DND-41 (cell line): ENCODE results near the gene CES4A.
"Not testable (repeated sequence)": the region's sequence is repeated elsewhere in the genome, so short reads cannot be mapped to it uniquely, and the experiment has no call there.

ENCODE experiments used
- ATAC-seq: fragments of 200-7000 bp; cut with Tn5 transposase; 3 replicates; pipeline ENCODE4 v1.9.1; 2021; ENCODE audit warnings: low read depth; ENCODE audit not compliant: insufficient read depth
- DNase-seq: peaks from one replicate; pipeline ENCODE4 v3.0.0-alpha.2; 2020
- H2AFZ ChIP-seq: 2 replicates; pipeline ENCODE4 v1.6.0; 2012; ENCODE audit warnings: low read depth, low read length
- H3K27ac ChIP-seq: 2 replicates; pipeline ENCODE4 v1.5.1; 2012; ENCODE audit warnings: low read length, inconsistent platforms
- H3K27me3 ChIP-seq: fragments of 200-600 bp; sonication (generic); 2 replicates; pipeline ENCODE4 v1.6.0; 2012; ENCODE audit warnings: low read length, mild to moderate bottlenecking, inconsistent platforms; ENCODE audit not compliant: insufficient read depth, poor library complexity
- H3K36me3 ChIP-seq: 2 replicates; pipeline ENCODE4 v1.5.1; 2012; ENCODE audit warnings: low read length, inconsistent platforms; ENCODE audit not compliant: insufficient read depth
- H3K4me1 ChIP-seq: 2 replicates; pipeline ENCODE4 v1.5.1; 2012; ENCODE audit warnings: mild to moderate bottlenecking, low read length; ENCODE audit not compliant: insufficient read depth
- H3K4me2 ChIP-seq: 2 replicates; pipeline ENCODE4 v1.6.0; 2012; ENCODE audit warnings: mild to moderate bottlenecking, moderate library complexity, low read length, inconsistent platforms; ENCODE audit not compliant: insufficient read depth
- H3K4me3 ChIP-seq, 2 experiments: fragments of 200-600 bp in 1 of 2; shearing (Covaris generic) in 1 of 2; 2 replicates each; pipeline ENCODE4 v1.5.1; 2012 to 2016; ENCODE audit warnings: inconsistent platforms in 2 of 2, low read length in 2 of 2, mild to moderate bottlenecking in 2 of 2, low read depth in 1 of 2, moderate library complexity in 1 of 2
- H3K79me2 ChIP-seq: 2 replicates; pipeline ENCODE4 v1.6.0; 2012; ENCODE audit warnings: low read length, inconsistent platforms; ENCODE audit not compliant: insufficient read depth
- H3K9ac ChIP-seq: 2 replicates; pipeline ENCODE4 v1.6.0; 2012; ENCODE audit warnings: low read depth, mild to moderate bottlenecking, inconsistent platforms, low read length, moderate library complexity
- H3K9me3 ChIP-seq: 2 replicates; pipeline ENCODE4 v1.5.1; 2012; ENCODE audit warnings: low read length, moderate library complexity, mild to moderate bottlenecking, inconsistent platforms; ENCODE audit not compliant: insufficient read depth, severe bottlenecking
- H4K20me1 ChIP-seq: 2 replicates; pipeline ENCODE4 v1.6.0; 2012; ENCODE audit warnings: low read length; ENCODE audit not compliant: insufficient read depth
- EZH2 ChIP-seq: IDR thresholded peaks from 3 replicates; pipeline ENCODE4 v1.6.1; 2012; ENCODE audit warnings: borderline replicate concordance, low read depth, mild to moderate bottlenecking, moderate library complexity, low read length, inconsistent platforms; ENCODE audit not compliant: severe bottlenecking
- TF ChIP-seq, protein P1 (sequence below): IDR thresholded peaks from 2 replicates; pipeline ENCODE4 v1.5.1; 2012; ENCODE audit warnings: borderline replicate concordance, low read length, moderate library complexity, mild to moderate bottlenecking; ENCODE audit not compliant: poor library complexity, severe bottlenecking; ENCODE audit errors: extremely low read depth

CES4A gene

DNA sequence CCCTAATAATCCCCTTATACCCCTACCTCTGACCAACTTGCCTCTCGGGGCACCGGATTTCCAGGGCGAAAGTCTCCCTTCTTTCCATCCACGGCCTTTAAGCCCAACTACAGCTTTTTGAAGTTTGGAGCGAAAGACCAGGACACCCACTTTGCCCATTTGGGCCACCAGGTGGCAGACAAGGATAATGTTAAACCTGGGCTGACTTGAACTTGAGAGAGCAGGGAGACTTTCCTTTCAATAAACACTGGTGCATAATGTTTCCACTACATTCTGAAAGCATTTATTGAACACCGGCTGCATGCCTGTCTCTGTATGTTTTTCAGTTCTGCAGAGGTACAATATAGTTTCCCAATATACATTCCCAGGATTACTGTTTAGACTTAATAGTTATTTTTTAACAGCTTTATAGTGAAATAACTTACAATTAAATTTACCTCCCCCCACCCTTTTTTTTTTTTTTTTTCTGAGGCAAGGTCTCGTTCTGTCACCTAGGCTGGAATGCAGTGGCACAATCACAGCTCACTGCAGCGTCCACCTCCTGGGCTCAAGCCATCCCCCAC is 34.2 kb upstream of the CES4A start:
- Histone ChIP-seq H3K9me3 (no peaks in the 10 kb centered on the region), H3K79me2 (no peaks in the 10 kb centered on the region), H4K20me1 (no peaks in the 10 kb centered on the region), H3K36me3 (no peaks in the 10 kb centered on the region), H3K4me1 (no peaks in the 10 kb centered on the region), H3K4me2 (no peak overlapping the region), H3K4me3 (no peak overlapping the region), H3K9ac (no peak overlapping the region), H3K27ac (no peak overlapping the region), H2AFZ (no peak overlapping the region; the same call in 1 of the 2 replicates), H3K27me3 (peaks cover 4% of the 10 kb centered on the region)
- ATAC-seq: peak; percentile 97
- TF ChIP-seq EZH2: no peak
- TF ChIP-seq, protein P1, sequence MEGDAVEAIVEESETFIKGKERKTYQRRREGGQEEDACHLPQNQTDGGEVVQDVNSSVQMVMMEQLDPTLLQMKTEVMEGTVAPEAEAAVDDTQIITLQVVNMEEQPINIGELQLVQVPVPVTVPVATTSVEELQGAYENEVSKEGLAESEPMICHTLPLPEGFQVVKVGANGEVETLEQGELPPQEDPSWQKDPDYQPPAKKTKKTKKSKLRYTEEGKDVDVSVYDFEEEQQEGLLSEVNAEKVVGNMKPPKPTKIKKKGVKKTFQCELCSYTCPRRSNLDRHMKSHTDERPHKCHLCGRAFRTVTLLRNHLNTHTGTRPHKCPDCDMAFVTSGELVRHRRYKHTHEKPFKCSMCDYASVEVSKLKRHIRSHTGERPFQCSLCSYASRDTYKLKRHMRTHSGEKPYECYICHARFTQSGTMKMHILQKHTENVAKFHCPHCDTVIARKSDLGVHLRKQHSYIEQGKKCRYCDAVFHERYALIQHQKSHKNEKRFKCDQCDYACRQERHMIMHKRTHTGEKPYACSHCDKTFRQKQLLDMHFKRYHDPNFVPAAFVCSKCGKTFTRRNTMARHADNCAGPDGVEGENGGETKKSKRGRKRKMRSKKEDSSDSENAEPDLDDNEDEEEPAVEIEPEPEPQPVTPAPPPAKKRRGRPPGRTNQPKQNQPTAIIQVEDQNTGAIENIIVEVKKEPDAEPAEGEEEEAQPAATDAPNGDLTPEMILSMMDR: peak; percentile 95
- peak; percentile 83 for DNase-seq

DNA sequence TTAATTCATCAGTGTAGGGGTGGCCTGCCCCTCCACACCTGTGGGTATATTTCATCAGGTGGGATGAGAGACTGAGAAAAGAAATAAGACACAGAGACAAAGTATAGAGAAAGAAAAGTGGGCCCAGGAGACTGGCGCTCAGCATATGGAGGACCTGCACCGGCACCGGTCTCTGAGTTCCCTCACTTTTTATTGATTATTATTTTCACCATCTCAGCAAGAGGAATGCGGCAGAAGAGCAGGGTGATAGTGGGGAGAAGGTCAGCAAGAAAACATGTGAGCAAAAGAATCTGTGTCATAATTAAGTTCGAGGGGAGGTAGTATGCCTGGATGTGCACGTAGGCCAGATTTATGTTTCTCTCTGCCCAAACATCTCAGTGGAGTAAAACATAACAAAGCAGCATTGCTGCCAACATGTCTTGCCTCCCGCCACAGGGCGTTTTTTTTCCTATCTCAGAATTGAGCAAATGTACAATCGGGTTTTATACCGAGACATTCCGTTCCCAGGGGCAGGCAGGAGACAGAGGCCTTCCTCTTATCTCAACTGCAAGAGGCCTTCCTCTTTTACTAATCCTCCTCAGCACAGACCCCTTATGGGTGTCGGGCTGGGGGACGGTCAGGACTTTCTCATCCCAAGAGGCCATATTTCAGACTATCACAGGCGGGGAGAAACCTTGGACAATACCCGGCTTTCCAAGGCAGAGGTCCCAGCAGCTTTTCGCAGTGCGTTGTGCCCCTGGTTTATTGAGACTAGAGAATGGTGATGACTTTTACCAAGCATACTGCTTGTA is 32.8 kb upstream of the CES4A start:
- H3K4me1 ChIP-seq: not testable (repeated sequence)

DNA sequence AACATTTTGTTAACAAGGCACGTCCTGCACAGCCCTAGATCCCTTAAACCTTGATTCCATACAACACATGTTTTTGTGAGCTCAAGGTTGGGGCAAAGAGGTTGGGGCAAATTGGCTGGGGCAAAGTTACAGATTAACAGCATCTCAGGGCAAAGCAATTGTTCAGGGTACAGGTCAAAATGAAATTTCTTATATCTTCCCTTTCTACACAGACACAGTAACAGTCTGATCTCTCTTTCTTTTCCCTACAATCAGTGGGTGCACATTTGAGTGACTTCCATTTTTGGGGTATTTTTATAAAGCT is 32.3 kb upstream of the CES4A start:
- not testable (repeated sequence) for H3K27ac ChIP-seq, H3K9ac ChIP-seq, H3K4me3 ChIP-seq, H3K4me1 ChIP-seq, H3K79me2 ChIP-seq, H4K20me1 ChIP-seq, H3K36me3 ChIP-seq, H3K27me3 ChIP-seq, H3K9me3 ChIP-seq, ATAC-seq, DNase-seq, H3K4me2 ChIP-seq, H2AFZ ChIP-seq

More for the DNA sequence above, 32.8 kb upstream of the CES4A start:
- not testable (repeated sequence) for H3K27me3 ChIP-seq, H4K20me1 ChIP-seq, H2AFZ ChIP-seq, H3K36me3 ChIP-seq, H3K79me2 ChIP-seq, H3K9me3 ChIP-seq, ATAC-seq, H3K9ac ChIP-seq, H3K27ac ChIP-seq, DNase-seq, H3K4me2 ChIP-seq, H3K4me3 ChIP-seq

DNA sequence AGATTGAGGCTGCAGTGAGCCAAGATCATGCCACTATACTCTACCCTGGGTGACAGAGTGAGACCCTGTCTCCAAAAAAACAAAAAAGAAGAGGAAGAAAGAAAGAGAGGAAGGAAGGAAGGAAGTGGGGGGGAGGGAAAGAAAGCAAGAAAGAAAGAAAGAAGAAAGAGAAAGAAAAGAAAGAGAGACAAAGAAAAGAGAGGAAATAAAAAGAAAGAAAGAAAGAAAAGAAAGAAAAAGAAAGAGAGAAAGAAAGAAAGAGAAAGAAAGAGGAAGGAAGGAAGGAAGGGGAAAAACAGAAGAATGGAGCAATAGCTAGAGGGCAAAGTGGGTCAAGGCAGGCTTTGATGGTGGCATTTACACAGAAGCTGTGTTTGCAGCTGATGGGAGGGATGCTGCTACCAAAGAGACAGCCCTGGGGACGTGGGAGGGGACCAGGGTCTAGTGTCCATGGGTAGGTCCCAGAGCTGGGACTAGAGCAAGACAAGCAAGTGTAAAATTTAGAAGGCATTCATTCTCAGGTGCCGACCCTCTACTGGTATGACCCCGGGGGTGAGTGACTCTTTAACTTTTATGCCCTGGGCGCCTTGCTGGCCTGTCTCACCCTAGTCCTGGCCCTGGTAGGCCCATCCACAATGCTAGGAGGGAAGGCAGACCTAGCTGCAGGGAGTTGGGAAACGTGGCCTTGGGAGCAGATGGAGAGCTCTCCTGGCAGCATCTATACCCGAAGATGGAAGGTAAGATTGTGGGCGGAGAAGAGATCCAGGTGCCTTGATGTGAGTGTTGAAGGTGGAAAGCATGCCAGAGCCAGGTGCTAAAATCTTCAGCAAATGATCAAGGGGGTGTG is 29.3 kb upstream of the CES4A start:
- H3K27me3 ChIP-seq: no peaks in the 10 kb centered on the region
- DNase-seq (no peak), ATAC-seq (no peak)
- no peak overlapping the region for H2AFZ ChIP-seq
- H3K9me3 ChIP-seq: no peaks in the 10 kb centered on the region
- no peaks in the 10 kb centered on the region for H3K36me3 ChIP-seq
- H3K4me3 ChIP-seq: no peak overlapping the region
- TF ChIP-seq EZH2: no peak
- TF ChIP-seq, protein P1: no peak
- no peak overlapping the region for H3K9ac ChIP-seq
- H4K20me1 ChIP-seq: no peaks in the 10 kb centered on the region
- H3K4me1 ChIP-seq: peaks cover 26% of the 10 kb centered on the region
- H3K4me2 ChIP-seq: no peak overlapping the region
- no peak overlapping the region for H3K27ac ChIP-seq
- no peaks in the 10 kb centered on the region; the same call in 1 of the 2 replicates for H3K79me2 ChIP-seq
